Endothelial cell of umbilical vein (primary cell): ENCODE results near the gene TPCN2. TPM values are rescaled to one million over a fixed set of nuclear protein-coding genes. Genes with fewer than 3 reads are reported as not detected.

Experiments
- BruUV-seq: library from RNA; stranded (reverse); fragments of 400-500 nt; replicated peaks from 2 replicates; lab custom pipeline; 2021; lab: Mats Ljungman, UMichigan
- CTCF ChIA-PET: fragments of 300-600, 350-600 bp; sonication (Branson Sonifier 250); formaldehyde crosslinking; loops from one replicate; lab custom pipeline; 2021; ENCODE audit warnings: antibody characterized with exemption, inconsistent platforms; lab: Charles Lee
- POLR2A ChIA-PET: fragments of 300-600, 350-600 bp; sonication (Branson Sonifier 250); formaldehyde crosslinking; loops from one replicate; lab custom pipeline; 2021; ENCODE audit warnings: antibody characterized with exemption, inconsistent platforms; lab: Charles Lee
- DNase-seq: peaks from one replicate; pipeline ENCODE4 v3.0.0-alpha.2; 2011; ENCODE audit warnings: low read depth, low spot score
- FAIRE-seq: peaks from 2 replicates; lab custom pipeline; 2011; peaks lifted over from hg19 to GRCh38; lab: Jason Lieb, UNC
- H2AFZ ChIP-seq: 2 replicates; pipeline ENCODE4 v1.6.0; 2012; ENCODE audit warnings: low read depth, low read length, control low read depth, inconsistent platforms
- H3K27ac ChIP-seq: 2 replicates; pipeline ENCODE4 v1.5.1; 2011; ENCODE audit warnings: low read depth, mild to moderate bottlenecking, control low read depth, low read length, moderate library complexity; ENCODE audit not compliant: insufficient read depth
- H3K27me3 ChIP-seq, 2 experiments: 2 replicates each; pipeline versions ENCODE4 v1.6.0 to v1.6.1; 2011; ENCODE audit warnings: low read length in 2 of 2, mixed read lengths in 1 of 2; ENCODE audit not compliant: control insufficient read depth in 2 of 2, insufficient read depth in 2 of 2
- H3K36me3 ChIP-seq, 2 experiments: 2 replicates in 1 of 2; 3 replicates in 1 of 2; pipeline ENCODE4 v1.5.1; 2011; ENCODE audit warnings: low read length in 2 of 2, mild to moderate bottlenecking in 1 of 2, moderate library complexity in 1 of 2; ENCODE audit not compliant: control insufficient read depth in 2 of 2, insufficient read depth in 2 of 2; ENCODE audit errors: extremely low read depth in 1 of 2
- H3K4me1 ChIP-seq: 3 replicates; pipeline ENCODE4 v1.5.1; 2011; ENCODE audit warnings: mild to moderate bottlenecking, low read length; ENCODE audit not compliant: control insufficient read depth, insufficient read depth; ENCODE audit errors: extremely low read depth
- H3K4me2 ChIP-seq: 2 replicates; pipeline ENCODE4 v1.6.1; 2011; ENCODE audit warnings: low read length, control low read depth, mixed read lengths; ENCODE audit not compliant: insufficient read depth
- H3K4me3 ChIP-seq, 3 experiments: fragments of 200-600 bp in 1 of 3; sonication (generic), shearing (Covaris generic) in 1 of 3; replicated peaks in 1 of 3; 2 replicates each; pipeline ENCODE4 v1.5.1; 2011 to 2016; ENCODE audit warnings: control low read depth in 3 of 3, low read length in 3 of 3, mild to moderate bottlenecking in 2 of 3, inconsistent platforms in 1 of 3, low read depth in 1 of 3, moderate library complexity in 1 of 3; ENCODE audit not compliant: insufficient read depth in 1 of 3
- H3K79me2 ChIP-seq: 2 replicates; pipeline ENCODE4 v1.6.0; 2012; ENCODE audit warnings: low read length, inconsistent platforms; ENCODE audit not compliant: control insufficient read depth, insufficient read depth
- H3K9ac ChIP-seq: replicated peaks from 2 replicates; pipeline ENCODE3; 2011; ENCODE audit warnings: low read length, control low read depth; ENCODE audit not compliant: insufficient read depth; ENCODE audit errors: extremely low read depth
- H3K9me1 ChIP-seq: replicated peaks from 3 replicates; pipeline ENCODE4 v1.6.0; 2011; ENCODE audit warnings: mild to moderate bottlenecking, low read length; ENCODE audit not compliant: control insufficient read depth, insufficient read depth; ENCODE audit errors: extremely low read depth
- H3K9me3 ChIP-seq: replicated peaks from 2 replicates; pipeline ENCODE4 v1.5.1; 2012; ENCODE audit warnings: low read length, inconsistent platforms; ENCODE audit not compliant: control insufficient read depth, insufficient read depth
- H4K20me1 ChIP-seq: replicated peaks from 2 replicates; pipeline ENCODE3; 2011; ENCODE audit warnings: mild to moderate bottlenecking, low read length; ENCODE audit not compliant: control insufficient read depth, insufficient read depth; ENCODE audit errors: extremely low read depth
- EZH2 ChIP-seq: IDR thresholded peaks from 2 replicates; pipeline ENCODE4 v1.6.1; 2012; ENCODE audit warnings: borderline replicate concordance, low read depth, mild to moderate bottlenecking, moderate library complexity, low read length, inconsistent platforms; ENCODE audit not compliant: severe bottlenecking
- FOS ChIP-seq: IDR thresholded peaks from 2 replicates; pipeline ENCODE4 v1.6.1; 2011; ENCODE audit warnings: mild to moderate bottlenecking, low read length, moderate library complexity, borderline replicate concordance; ENCODE audit not compliant: insufficient read depth
- GATA2 ChIP-seq: IDR thresholded peaks from 2 replicates; pipeline ENCODE4 v1.7.0; 2011; ENCODE audit warnings: low read depth, mild to moderate bottlenecking, moderate library complexity, mixed read lengths, low read length; ENCODE audit not compliant: insufficient read length, insufficient read depth
- JUN ChIP-seq: IDR thresholded peaks from 2 replicates; pipeline ENCODE4 v1.6.1; 2011; ENCODE audit warnings: borderline replicate concordance, low read depth; ENCODE audit not compliant: insufficient read length, insufficient read depth
- MYC ChIP-seq: IDR thresholded peaks from one replicate; pipeline ENCODE4 v1.6.1; 2011; ENCODE audit warnings: mild to moderate bottlenecking, low read depth, low read length
- POLR2A ChIP-seq: IDR thresholded peaks from 2 replicates; pipeline ENCODE4 v1.6.1; 2012; ENCODE audit warnings: low read depth, mild to moderate bottlenecking, control low read depth, low read length
- POLR2AphosphoS5 ChIP-seq: IDR thresholded peaks from 2 replicates; pipeline ENCODE4 v1.6.1; 2012; ENCODE audit warnings: low read depth, mild to moderate bottlenecking, control low read depth, low read length, moderate library complexity; ENCODE audit not compliant: insufficient read depth
- dilution Hi-C: fragments of 300-500 bp; cut with MboI; formaldehyde crosslinking; loops from one replicate; pipeline ENCODE4 v1.15.0; 2019; ENCODE audit warnings: low sequenced_read_pairs; ENCODE audit not compliant: extremely low pct_ligation_motif_present
- intact Hi-C: fragments of 100-400 bp; cut with micrococcal nuclease; formaldehyde crosslinking; loops from one replicate; pipeline ENCODE4 v1.10.0; 2022
- polyA plus RNA-seq, 4 experiments: library from polyadenylated mRNA; depleted of rRNA in 3 of 4; stranded (reverse) in 3 of 4; unstranded in 1 of 4; fragments of >200 nt; gene quantifications; 2 replicates each; pipeline versions ENCODE4 v1.2.1 to v1.2.3, GENCODE V29; 2011 to 2012; ENCODE audit warnings: missing spikeins in 1 of 4
- total RNA-seq: library from RNA; stranded (reverse); gene quantifications from 2 replicates; pipeline ENCODE4 v1.2.3, GENCODE V29; 2021
- TF ChIP-seq, protein P1 (sequence below): IDR thresholded peaks from 2 replicates; pipeline ENCODE4 v1.6.1; 2011; ENCODE audit not compliant: insufficient read depth, insufficient read length
- TF ChIP-seq, protein P2 (sequence below), 2 donors: IDR thresholded peaks; 1 replicate in 1 of 2; 2 replicates in 1 of 2; pipeline ENCODE4 v1.5.1; 2011; ENCODE audit warnings: low read length in 2 of 2, mild to moderate bottlenecking in 2 of 2, moderate library complexity in 2 of 2, control low read depth in 1 of 2, inconsistent platforms in 1 of 2, low read depth in 1 of 2; ENCODE audit not compliant: insufficient read depth in 1 of 2; ENCODE audit errors: extremely low read depth in 1 of 2

TPCN2 gene
- total and polyA plus RNA-seq, 2 donors (not counting 3 experiments of a cell fraction or from before 2014, with no cell fraction given), result 10.3 to 13.4 TPM

DNA sequence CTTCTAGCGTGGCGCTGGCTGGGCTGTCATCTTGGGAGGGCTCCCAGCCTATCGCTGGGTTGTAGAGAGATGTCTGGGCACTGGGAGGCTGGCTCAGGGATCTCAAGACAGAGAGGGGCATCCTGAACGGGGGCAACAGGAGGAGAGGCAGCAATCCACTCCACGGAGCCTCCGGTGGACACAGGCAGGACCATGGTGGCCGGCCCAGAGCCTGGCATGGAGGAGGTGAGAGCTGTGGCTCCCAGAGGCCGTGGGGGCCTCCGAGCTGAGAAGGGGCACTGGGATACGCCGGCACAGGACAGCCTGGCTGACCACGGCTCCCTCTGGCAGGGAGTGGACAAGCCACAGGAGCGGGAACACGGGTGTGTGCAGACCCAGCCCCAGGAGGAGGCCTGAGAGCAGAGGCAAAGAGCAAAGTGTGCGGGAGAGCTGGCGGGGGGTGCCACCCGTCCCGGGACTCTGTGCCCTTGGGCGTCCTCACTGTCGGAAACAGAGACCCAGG, 44.8 kb upstream of the TPCN2 start:
- Histone ChIP-seq H4K20me1 (no peaks in the 10 kb centered on the region), H3K36me3 (no peaks in the 10 kb centered on the region), H3K79me2 (no peaks in the 10 kb centered on the region), H3K4me3 (no peak overlapping the region), H2AFZ (no peak overlapping the region), H3K4me1 (peaks cover 4% of the 10 kb centered on the region), H3K9me3 (no peaks in the 10 kb centered on the region), H3K9me1 (no peaks in the 10 kb centered on the region), H3K27ac (no peak overlapping the region), H3K4me2 (no peak overlapping the region), H3K27me3 (peaks cover 0 to under 1% of the 10 kb centered on the region in 2 experiments), H3K9ac (no peak overlapping the region)
- dilution Hi-C loops (no loop called here), intact Hi-C loops (no loop called here)
- no TSS peak for BruUV-seq
- DNase-seq (no peak), FAIRE-seq (no peak)
- TF ChIP-seq MYC (no peak), GATA2 (no peak), JUN (no peak), POLR2AphosphoS5 (no peak), POLR2A (no peak), FOS (no peak), EZH2 (no peak)
- TF ChIP-seq, protein P1, sequence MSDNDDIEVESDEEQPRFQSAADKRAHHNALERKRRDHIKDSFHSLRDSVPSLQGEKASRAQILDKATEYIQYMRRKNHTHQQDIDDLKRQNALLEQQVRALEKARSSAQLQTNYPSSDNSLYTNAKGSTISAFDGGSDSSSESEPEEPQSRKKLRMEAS, result no peak
- TF ChIP-seq, protein P2, sequence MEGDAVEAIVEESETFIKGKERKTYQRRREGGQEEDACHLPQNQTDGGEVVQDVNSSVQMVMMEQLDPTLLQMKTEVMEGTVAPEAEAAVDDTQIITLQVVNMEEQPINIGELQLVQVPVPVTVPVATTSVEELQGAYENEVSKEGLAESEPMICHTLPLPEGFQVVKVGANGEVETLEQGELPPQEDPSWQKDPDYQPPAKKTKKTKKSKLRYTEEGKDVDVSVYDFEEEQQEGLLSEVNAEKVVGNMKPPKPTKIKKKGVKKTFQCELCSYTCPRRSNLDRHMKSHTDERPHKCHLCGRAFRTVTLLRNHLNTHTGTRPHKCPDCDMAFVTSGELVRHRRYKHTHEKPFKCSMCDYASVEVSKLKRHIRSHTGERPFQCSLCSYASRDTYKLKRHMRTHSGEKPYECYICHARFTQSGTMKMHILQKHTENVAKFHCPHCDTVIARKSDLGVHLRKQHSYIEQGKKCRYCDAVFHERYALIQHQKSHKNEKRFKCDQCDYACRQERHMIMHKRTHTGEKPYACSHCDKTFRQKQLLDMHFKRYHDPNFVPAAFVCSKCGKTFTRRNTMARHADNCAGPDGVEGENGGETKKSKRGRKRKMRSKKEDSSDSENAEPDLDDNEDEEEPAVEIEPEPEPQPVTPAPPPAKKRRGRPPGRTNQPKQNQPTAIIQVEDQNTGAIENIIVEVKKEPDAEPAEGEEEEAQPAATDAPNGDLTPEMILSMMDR (IDR thresholded peaks at IDR 0.05; ENCODE audit: extremely low read depth in 1 of 2, insufficient read depth in 1 of 2, low read depth in 1 of 2, low read length in 2 of 2), result no peak
- CTCF ChIA-PET, result no interaction called here
- POLR2A ChIA-PET, result no interaction called here
